Heart left ventricle (tissue), 16 donors: ENCODE results near the gene DCHS1. TPM values are rescaled to one million over a fixed set of nuclear protein-coding genes. Genes with fewer than 3 reads are reported as not detected.

Experiments
- ATAC-seq, 4 donors: fragments of 200-7000 bp; cut with Tn5 transposase; one replicate each; pipeline ENCODE4 v1.9.1; 2020 to 2022; ENCODE audit warnings: moderate library complexity in 4 of 4, mild to moderate bottlenecking in 3 of 4, moderate number of reproducible peaks in 1 of 4
- DNase-seq, 5 donors: peaks; one replicate each; pipeline ENCODE4 v3.0.0-alpha.2; 2020
- H3K27ac ChIP-seq, 12 donors: fragments of 200-600 bp; sonication (generic) in 4 of 12; one replicate each; pipeline versions ENCODE4 v1.5.0 to v1.8.0; 2016 to 2022; ENCODE audit warnings: mild to moderate bottlenecking in 2 of 12
- H3K27me3 ChIP-seq, 9 donors: fragments of 200-600 bp; sonication (generic) in 2 of 9; one replicate each; pipeline versions ENCODE4 v1.5.1 to v1.8.0; 2016 to 2022; ENCODE audit warnings: mild to moderate bottlenecking in 3 of 9
- H3K36me3 ChIP-seq, 9 donors: fragments of 200-600 bp; sonication (generic) in 2 of 9; one replicate each; pipeline versions ENCODE4 v1.5.0 to v1.8.0; 2018 to 2022; ENCODE audit warnings: mild to moderate bottlenecking in 2 of 9
- H3K4me1 ChIP-seq, 12 donors: fragments of 200-600 bp; sonication (generic) in 4 of 12; one replicate each; pipeline versions ENCODE4 v1.5.0 to v1.8.0; 2016 to 2022; ENCODE audit warnings: mild to moderate bottlenecking in 3 of 12
- H3K4me3 ChIP-seq, 12 donors: fragments of 200-600 bp; sonication (generic) in 4 of 12; one replicate each; pipeline versions ENCODE4 v1.5.0 to v1.8.0; 2017 to 2022; ENCODE audit warnings: mild to moderate bottlenecking in 9 of 12, moderate library complexity in 4 of 12
- H3K9me3 ChIP-seq, 12 donors: fragments of 200-600 bp; sonication (generic) in 4 of 12; one replicate each; pipeline versions ENCODE4 v1.5.0 to v1.8.0; 2016 to 2022; ENCODE audit warnings: mild to moderate bottlenecking in 1 of 12
- CTCF ChIP-seq, 12 donors: fragments of 200-600 bp; sonication (generic) in 4 of 12; IDR thresholded peaks; one replicate each; pipeline versions ENCODE4 v1.5.0 to v1.8.0; 2018 to 2022; ENCODE audit warnings: antibody characterized with exemption in 12 of 12, mild to moderate bottlenecking in 5 of 12
- POLR2A ChIP-seq, 2 donors: fragments of 450-650 bp; IDR thresholded peaks; one replicate each; pipeline ENCODE4 v1.6.1; 2017; ENCODE audit warnings: antibody characterized with exemption in 2 of 2, mild to moderate bottlenecking in 2 of 2, moderate library complexity in 2 of 2
- WGBS, 4 donors: extraction: QIAGEN DNeasy Blood & Tissue Kit in 2 of 4; methylation state at CpG; one replicate each; pipeline versions ENCODE4 v1.1.5 to v1.1.7; 2013 to 2018; 5-methylcytosine and 5-hydroxymethylcytosine counted together
- intact Hi-C, 10 donors: fragments of 100-400 bp; cut with DNase I; formaldehyde crosslinking; loops; one replicate each; pipeline versions ENCODE4 v1.11.1 to v1.14.2; 2022
- polyA plus RNA-seq, 2 donors: library from polyadenylated mRNA; stranded (reverse); fragments of 200-250 nt; gene quantifications; one replicate each; pipeline ENCODE4 v1.2.3, GENCODE V29; 2013
- total RNA-seq, 9 donors: library from RNA; depleted of rRNA in 2 of 9; stranded (reverse); fragments of >200 nt in 2 of 9; fragmentation: NEBNext Ultra II Directional in 3 of 9; extraction: Animal tissue kit (Norgen Biotek cat#: 25700) in 3 of 9; gene quantifications; one replicate each; pipeline versions ENCODE4 v1.1.0 to v1.2.4, GENCODE V29; 2016 to 2023
- donor health status: ischemic (EF 13 %, LVEDD 7.1; RV severe dilation, severe dysfunction).
- donor health status: healthy with polysubstance abuse.
- donor health status: DM: no; HTN: yes; CAD: no.
- donor health status: DM: no; HTN: no; CAD: no.
- donor health status: ischemic (EF 25% LVEDD 6.9; RV normal size, moderate dysfunction).
- donor health status: ischemic (EF 25% LVEDD 5.7; RV mildly dilated, moderate dysfunction).
- donor health status: healthy.
- donor health status: DM: yes; HTN: yes; CAD: no.
- donor health status: ischemic (EF 35%, LVEDD 5.7; RV mildly dilated, moderate dysfunction).
- donor health status: nonischemic (EF 11% LVEDD 7.7; RV severe dilation, severe dysfunction).
- donor health status: DM: yes; HTN: yes; CAD: no.
- donor health status: PGD.
- donor health status: ischemic (EF 29% LVEDD 5.4; RV normal size, mild dysfunction).
- donor health status: nonischemic (EF 23%, LVEDD 6.1; RV moderate dilation, normal function).

Gene DCHS1
- total and polyA plus RNA-seq, 11 donors = 3.6 to 19.6 (median 10.5) TPM

DNA sequence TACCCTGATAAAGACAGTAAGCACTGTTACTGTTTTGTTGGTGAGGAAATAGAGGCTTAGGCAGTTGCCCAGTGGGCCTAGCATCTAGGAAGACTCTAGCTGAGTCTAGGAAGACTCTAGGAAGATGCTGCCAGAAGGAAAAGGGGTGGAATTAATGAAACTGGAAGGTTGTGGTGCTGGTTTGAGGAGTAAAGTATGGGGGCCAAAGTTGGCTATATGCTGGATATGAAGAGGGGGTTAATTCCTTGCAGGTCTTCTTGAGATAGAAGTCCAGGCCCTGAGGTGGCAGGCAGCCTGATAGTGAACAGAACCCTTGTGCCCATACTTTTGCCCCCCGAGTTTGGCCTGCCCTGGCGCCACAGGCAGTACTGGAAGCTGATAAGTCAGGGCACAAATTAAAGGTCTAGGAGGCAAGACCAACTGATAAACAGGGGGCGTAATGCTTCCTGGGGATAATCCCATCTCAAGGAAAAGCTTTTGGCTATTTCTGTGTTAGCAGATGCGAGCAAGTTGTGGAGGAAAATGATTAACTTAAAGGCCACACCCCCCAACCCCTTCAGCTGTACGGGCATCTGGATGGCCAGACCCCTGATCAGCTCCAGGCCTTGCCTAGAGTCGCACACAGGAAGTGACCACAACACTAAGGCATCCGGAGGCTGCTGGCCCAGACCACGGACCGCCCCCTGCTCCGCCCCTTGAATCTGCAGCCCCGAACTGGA, 49.0 kb downstream of the DCHS1 start:
- Histone ChIP-seq H3K4me1 (peaks cover 17 to 82% (median 60%) of the 10 kb centered on the region in 12 donors), H3K36me3 (peaks cover 0 to 55% (median 42%) of the 10 kb centered on the region in 9 donors), H3K27ac (peak overlapping the region; percentile 83 to 99 (median 98)), H3K9me3 (no peaks in the 10 kb centered on the region), H3K27me3 (no peaks in the 10 kb centered on the region), H3K4me3 (peak overlapping the region; percentile 1 to 96 (median 90))
- TF ChIP-seq CTCF (IDR thresholded peaks at IDR 0.05) = peak in 1 of 12 donors; percentile 6
- peak; percentile 63 to 73 for TF ChIP-seq POLR2A (IDR thresholded peaks at IDR 0.05)
- ATAC-seq = peak; percentile 78 to 89 (median 84)
- DNase-seq = peak; percentile 93 to 96 (median 96)
- intact Hi-C loops = loop anchor here in 1 of 10 donors (2.0 kb wide), 1 partner anchor 76 kb away; the partner anchor contains the start of gene MRPL17
- 3 to 7% (median 3%) methylated on average over 11 of the region's 11 CpGs for WGBS, 4 donors

- TF ChIP-seq CTCF (IDR thresholded peaks at IDR 0.05) (no peak), POLR2A (IDR thresholded peaks at IDR 0.05) (no peak)
- 1 to 4% (median 3%) methylated on average over 3 of the region's 3 CpGs for WGBS, 4 donors
- H3K4me1 ChIP-seq = peaks cover 17 to 73% (median 54%) of the 10 kb centered on the region in 12 donors
Observed at GRCh38 chr11:6604790-6605189, 50.8 kb downstream of the DCHS1 start.

GRCh38 chr11:6604081-6604626, 51.5 kb downstream of the DCHS1 start:
- H3K27ac ChIP-seq = peak overlapping the region; percentile 83 to 99 (median 98)
- H3K4me3 ChIP-seq = peak overlapping the region; percentile 52 to 97 (median 92)
- H3K27me3 ChIP-seq = no peaks in the 10 kb centered on the region
- DNase-seq (peak; percentile 58 to 71 (median 63)), ATAC-seq (peak; percentile 40 to 60 (median 57))
- H3K36me3 ChIP-seq = peaks cover 0 to 54% (median 44%) of the 10 kb centered on the region in 9 donors
- no peaks in the 10 kb centered on the region for H3K9me3 ChIP-seq
- H3K4me1 ChIP-seq = peaks cover 17 to 77% (median 56%) of the 10 kb centered on the region in 12 donors
- intact Hi-C loops = loop anchor here in 5 of 10 donors (2.0 to 5.0 kb wide), 5 partner anchors 43 to 212 kb away; partner anchors contain the start of genes MRPL17 (in 2 of the 5) and SMPD1 (in 1 of the 5)
- 0 to 2% (median 0%) methylated on average over 8 to 20 of the region's 20 CpGs for WGBS, 4 donors
- no peak for TF ChIP-seq POLR2A (IDR thresholded peaks at IDR 0.05)
- peak in 5 of 12 donors; percentile 18 to 41 (median 24) for TF ChIP-seq CTCF (IDR thresholded peaks at IDR 0.05)

More at GRCh38 chr11:6604790-6605189, 50.8 kb downstream of the DCHS1 start:
- H3K4me3 ChIP-seq = peak overlapping the region; percentile 52 to 97 (median 92)
- intact Hi-C loops = loop anchor here in 5 of 10 donors (2.0 to 5.0 kb wide), 5 partner anchors 42 to 212 kb away; partner anchors contain the start of genes MRPL17 (in 2 of the 5) and SMPD1 (in 1 of the 5)
- DNase-seq (no peak), ATAC-seq (no peak)
- no peaks in the 10 kb centered on the region for H3K27me3 ChIP-seq
- H3K36me3 ChIP-seq = peaks cover 0 to 54% (median 44%) of the 10 kb centered on the region in 9 donors
- no peaks in the 10 kb centered on the region for H3K9me3 ChIP-seq
- peak overlapping the region; percentile 83 to 99 (median 98) for H3K27ac ChIP-seq
